GM21423 (cell line): ENCODE measurements around the gene MCM8.

Source experiments
- ATAC-seq: cut with Tn5 transposase; IDR thresholded peaks from one replicate; pipeline ENCODE4 v1.9.1; 2021; ENCODE audit warnings: mild to moderate bottlenecking, moderate library complexity; ENCODE audit not compliant: unreplicated experiment

The MCM8 gene

GRCh38 chr20:6040540-6040939, 90.1 kb downstream of the MCM8 start:
- no peak for ATAC-seq

DNA sequence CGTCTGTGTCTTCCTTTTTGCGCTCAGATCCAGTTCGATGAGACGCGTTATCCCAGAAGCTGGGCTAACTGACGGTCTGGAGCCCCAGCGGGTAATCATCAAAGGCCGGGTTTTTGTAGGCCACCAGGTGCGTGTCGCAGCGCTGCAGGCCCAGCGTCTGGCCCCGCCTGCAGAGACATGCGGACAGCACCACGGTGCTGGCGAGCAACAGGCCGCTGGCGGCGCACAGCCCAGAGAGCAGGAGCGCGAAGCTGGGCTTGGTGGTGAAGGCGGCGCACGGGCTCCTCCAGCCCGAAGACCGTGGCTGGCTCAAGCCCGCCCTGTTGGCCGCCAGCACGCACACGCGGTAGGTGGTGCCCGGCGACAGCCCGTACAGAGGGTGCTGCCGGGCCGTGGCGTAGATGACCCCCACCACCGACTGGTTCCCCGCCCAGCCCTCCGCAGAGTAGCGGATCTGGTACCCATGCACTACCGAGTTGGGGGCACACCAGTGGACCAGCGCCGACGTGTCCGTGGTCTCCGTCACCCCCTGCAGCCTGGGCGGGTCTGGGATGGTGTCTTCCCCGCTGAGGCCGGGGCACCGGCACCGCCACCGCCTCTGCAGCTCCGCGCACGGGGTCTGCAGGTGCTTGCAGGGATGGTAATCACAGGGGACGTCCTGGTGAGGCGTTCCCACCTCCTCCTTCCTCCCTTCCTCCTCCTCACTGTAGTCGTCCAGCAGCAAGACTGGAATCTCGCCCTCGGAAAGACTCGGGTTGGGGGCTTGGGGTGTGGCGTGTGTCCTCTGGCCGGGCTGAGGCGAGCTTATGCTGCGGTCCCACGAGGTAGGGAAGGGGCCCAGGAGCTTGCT, 90.7 kb downstream of the MCM8 start:
- ATAC-seq: no peak

DNA sequence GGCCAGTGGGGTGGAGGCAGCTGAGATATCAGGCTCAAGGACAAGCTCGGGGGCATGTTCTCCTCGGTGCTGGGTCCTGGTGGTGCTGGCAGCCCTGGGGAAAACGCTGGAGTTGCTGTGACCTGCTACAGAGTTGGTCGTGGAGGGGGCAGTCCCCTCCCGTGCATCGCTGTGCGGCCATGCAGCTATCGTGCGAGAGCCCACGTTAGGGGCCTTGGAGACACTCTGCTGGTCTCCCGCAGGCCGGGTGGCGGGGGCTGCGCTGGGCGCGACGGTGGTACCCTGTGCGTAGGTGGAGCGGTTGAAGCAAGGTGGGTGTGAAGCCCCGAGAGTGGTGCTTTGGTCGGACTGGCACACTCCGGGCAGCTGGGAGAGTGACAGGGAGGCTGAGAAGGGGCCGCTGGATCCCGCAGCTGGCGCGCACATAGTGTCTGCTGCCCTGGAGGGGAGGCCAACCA, 91.4 kb downstream of the MCM8 start:
- ATAC-seq: no peak

DNA sequence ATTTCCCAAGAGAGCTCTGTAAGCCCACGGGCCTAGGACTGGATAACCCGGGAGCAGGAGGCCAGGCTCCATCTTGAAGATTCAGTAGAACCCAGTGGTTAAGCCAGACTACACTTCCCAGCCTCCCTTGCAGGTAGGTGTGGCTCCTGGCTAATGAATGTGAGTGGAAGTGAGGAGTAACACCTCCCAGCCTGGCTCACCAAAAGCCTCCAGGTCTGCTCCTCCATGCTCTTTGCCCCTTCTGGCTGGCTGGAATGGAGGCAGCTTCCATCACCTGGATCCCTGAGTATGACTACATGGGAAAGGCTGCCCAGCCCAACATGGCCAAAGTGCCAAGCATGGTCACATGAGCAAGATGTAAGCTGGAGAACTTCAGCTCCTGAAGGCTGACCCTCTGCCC, 93.7 kb downstream of the MCM8 start:
- no peak for ATAC-seq

DNA sequence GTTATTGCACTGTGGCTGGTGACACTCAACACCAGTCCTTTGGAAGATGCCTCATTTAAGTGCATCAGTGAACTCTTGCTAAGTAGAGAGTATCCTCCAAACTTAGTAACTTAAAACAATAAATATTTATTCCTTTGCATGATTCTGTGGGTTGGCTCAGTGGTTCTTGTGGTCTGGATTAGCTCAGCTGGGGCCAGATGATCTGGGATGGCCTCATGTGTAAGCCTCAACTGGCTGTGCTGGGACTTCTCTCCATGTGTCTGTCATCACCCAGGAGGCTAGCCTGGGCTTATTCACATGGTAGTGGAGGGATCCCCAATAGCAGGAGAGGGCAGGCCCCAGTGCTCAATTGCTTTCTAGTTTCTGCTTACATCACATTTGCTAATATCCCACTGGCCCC, 95.1 kb downstream of the MCM8 start:
- no peak for ATAC-seq

GRCh38 chr20:6046432-6046831, 96.0 kb downstream of the MCM8 start:
- ATAC-seq: no peak

- ATAC-seq: no peak
Measured at GRCh38 chr20:6048391-6048790, 97.9 kb downstream of the MCM8 start.
